Activated naive CD4-positive, alpha-beta T cell (primary cell): ENCODE results near the gene MPEG1.

Experiments used
- DNase-seq, 4 experiments: peaks; one replicate each; lab custom pipeline; 2025; lab: John Stamatoyannopoulos, UW

MPEG1 gene

GRCh38 chr11:59187035-59187434 is 25.7 kb downstream of the MPEG1 start:
- no peak for DNase-seq

GRCh38 chr11:59186130-59186594 is 26.6 kb downstream of the MPEG1 start:
- DNase-seq: peak in 1 of 4 experiments; percentile 21

- no peak for DNase-seq
Measured at GRCh38 chr11:59185386-59185945, 27.3 kb downstream of the MPEG1 start.

- no peak for DNase-seq
Measured at GRCh38 chr11:59184691-59185339, 27.9 kb downstream of the MPEG1 start.

GRCh38 chr11:59183771-59184170 is 29.0 kb downstream of the MPEG1 start:
- no peak for DNase-seq

GRCh38 chr11:59182457-59183151 is 30.1 kb downstream of the MPEG1 start:
- no peak for DNase-seq

GRCh38 chr11:59181746-59182456 is 30.8 kb downstream of the MPEG1 start:
- DNase-seq: no peak

- DNase-seq: no peak
Measured at GRCh38 chr11:59180907-59181306, 31.8 kb downstream of the MPEG1 start.

- DNase-seq: no peak
Measured at GRCh38 chr11:59180168-59180776, 32.5 kb downstream of the MPEG1 start.

- DNase-seq: no peak
Measured at GRCh38 chr11:59179121-59179520, 33.6 kb downstream of the MPEG1 start.

- DNase-seq: no peak
Measured at GRCh38 chr11:59178402-59178801, 34.3 kb downstream of the MPEG1 start.

GRCh38 chr11:59176330-59176729 is 36.4 kb downstream of the MPEG1 start:
- DNase-seq: no peak

- DNase-seq: no peak
Measured at GRCh38 chr11:59175091-59175501, 37.6 kb downstream of the MPEG1 start.

GRCh38 chr11:59174664-59175033 is 38.1 kb downstream of the MPEG1 start:
- no peak for DNase-seq

- DNase-seq: no peak
Measured at GRCh38 chr11:59173964-59174663, 38.6 kb downstream of the MPEG1 start.

- no peak for DNase-seq
Measured at GRCh38 chr11:59173080-59173963, 39.4 kb downstream of the MPEG1 start.

GRCh38 chr11:59172345-59173079 is 40.2 kb downstream of the MPEG1 start:
- no peak for DNase-seq

- peak; percentile 61 to 85 (median 80) for DNase-seq
Measured at GRCh38 chr11:59171508-59172322, 41.0 kb downstream of the MPEG1 start, which contains the start of gene DTX4. DTX4 (plus strand) TSS chr11:59172132; CDS start chr11:59172596, 464 bp downstream.

- no peak for DNase-seq
Measured at GRCh38 chr11:59164028-59164427, 48.7 kb downstream of the MPEG1 start.
